ENCODE results near the gene HKDC1.

The HKDC1 gene

DNA sequence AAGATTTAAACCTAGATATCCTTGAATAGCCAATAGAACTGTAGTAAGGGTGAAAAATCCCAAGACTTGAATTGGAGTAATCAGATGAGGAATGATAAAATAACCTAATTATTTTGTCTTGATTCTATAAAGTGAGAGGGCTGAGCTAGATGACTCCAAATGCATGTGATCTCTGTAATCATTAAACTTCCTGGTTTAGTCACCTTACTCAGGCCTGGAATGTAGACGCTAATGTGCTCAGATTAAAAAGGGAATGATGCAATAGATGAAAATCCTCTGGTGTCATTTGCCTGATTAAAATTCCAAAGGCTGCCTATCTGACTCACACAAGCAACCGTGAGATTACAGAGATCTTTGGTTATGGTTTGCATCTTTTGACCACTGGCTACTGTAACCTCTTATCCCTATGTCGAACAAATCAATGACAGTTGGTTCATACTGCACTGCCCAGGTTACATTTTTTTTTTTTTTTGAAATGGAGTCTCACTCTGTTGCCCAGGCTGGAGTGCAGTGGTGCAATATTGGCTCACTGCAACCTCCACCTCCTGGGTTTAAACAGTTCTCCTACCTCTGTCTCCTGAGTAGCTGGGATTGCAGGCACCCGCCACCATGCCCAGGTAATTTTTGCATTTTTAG lies 2.9 kb upstream of the HKDC1 start (continued):
- 0 out of 2 replicates have a peak, but pooled peaks have one; percentile 32 for TF ChIP-seq ZNF843 (tag by site-specific recombination; IDR thresholded peaks at IDR 0.05)
- no peak for TF ChIP-seq KLF1 (tag by site-specific recombination; IDR thresholded peaks at IDR 0.05)
- no peak for TF ChIP-seq ZNF350 (tag by site-specific recombination; IDR thresholded peaks at IDR 0.05)
- no peak for TF ChIP-seq ZNF747 (tag by site-specific recombination; IDR thresholded peaks at IDR 0.05)
- no peak for TF ChIP-seq SETDB1 (IDR thresholded peaks at IDR 0.05; ENCODE audit: insufficient read length, low read length)
- no peak for TF ChIP-seq MZF1 (tag by site-specific recombination; IDR thresholded peaks at IDR 0.05; ENCODE audit: borderline replicate concordance)
- no peak for TF ChIP-seq ZNF585B (tag by site-specific recombination; IDR thresholded peaks at IDR 0.05)
- TF ChIP-seq BCL11A (tag by site-specific recombination; IDR thresholded peaks at IDR 0.05; ENCODE audit: low read depth): peak; percentile 63; the same call in 1 of the 2 replicates
- no peak for TF ChIP-seq ZNF16 (tag by site-specific recombination; IDR thresholded peaks at IDR 0.05; ENCODE audit: low read depth)
- TF ChIP-seq ZNF266 (tag by site-specific recombination; IDR thresholded peaks at IDR 0.05; ENCODE audit: low read depth): no peak
- TF ChIP-seq ZNF48 (tag by site-specific recombination; IDR thresholded peaks at IDR 0.05): no peak
- TF ChIP-seq ZNF211 (tag by site-specific recombination; IDR thresholded peaks at IDR 0.05; ENCODE audit: low read depth): no peak
- no peak for TF ChIP-seq ZNF174 (tag by site-specific recombination; IDR thresholded peaks at IDR 0.05)
- TF ChIP-seq, protein P1, sequence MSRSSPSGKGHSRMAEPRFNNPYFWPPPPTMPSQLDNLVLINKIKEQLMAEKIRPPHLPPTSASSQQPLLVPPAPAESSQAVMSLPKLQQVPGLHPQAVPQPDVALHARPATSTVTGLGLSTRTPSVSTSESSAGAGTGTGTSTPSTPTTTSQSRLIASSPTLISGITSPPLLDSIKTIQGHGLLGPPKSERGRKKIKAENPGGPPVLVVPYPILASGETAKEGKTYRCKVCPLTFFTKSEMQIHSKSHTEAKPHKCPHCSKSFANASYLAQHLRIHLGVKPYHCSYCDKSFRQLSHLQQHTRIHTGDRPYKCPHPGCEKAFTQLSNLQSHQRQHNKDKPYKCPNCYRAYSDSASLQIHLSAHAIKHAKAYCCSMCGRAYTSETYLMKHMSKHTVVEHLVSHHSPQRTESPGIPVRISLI (tag by site-specific recombination; IDR thresholded peaks at IDR 0.05): no peak
- peak; percentile 60; the same call in 1 of the 2 replicates for TF ChIP-seq ZNF10 (tag by site-specific recombination; IDR thresholded peaks at IDR 0.05)
- TF ChIP-seq BCL11B (tag by site-specific recombination; IDR thresholded peaks at IDR 0.05; ENCODE audit: low read depth): no peak
- TF ChIP-seq GLIS1 (tag by site-specific recombination; IDR thresholded peaks at IDR 0.05): no peak
- no peak for TF ChIP-seq GLIS2 (tag by site-specific recombination; IDR thresholded peaks at IDR 0.05)
- no peak for TF ChIP-seq ZNF830 (tag by site-specific recombination; IDR thresholded peaks at IDR 0.05; ENCODE audit: low read depth)
- TF ChIP-seq ZNF600 (tag by site-specific recombination; IDR thresholded peaks at IDR 0.05): peak; percentile 64; the same call in 1 of the 2 replicates
- peak; percentile 19; the same call in 1 of the 2 replicates for TF ChIP-seq GFI1B (tag by site-specific recombination; IDR thresholded peaks at IDR 0.05)
- peak; percentile 6; the same call in 1 of the 2 replicates for TF ChIP-seq SCRT2 (tag by site-specific recombination; IDR thresholded peaks at IDR 0.05)
- peak; percentile 91 for TF ChIP-seq SP7 (tag by site-specific recombination; IDR thresholded peaks at IDR 0.05)
- TF ChIP-seq ZNF548 (tag by site-specific recombination; IDR thresholded peaks at IDR 0.05): no peak
- no peak for TF ChIP-seq ZNF626 (tag by site-specific recombination; IDR thresholded peaks at IDR 0.05)
- TF ChIP-seq, protein P2, sequence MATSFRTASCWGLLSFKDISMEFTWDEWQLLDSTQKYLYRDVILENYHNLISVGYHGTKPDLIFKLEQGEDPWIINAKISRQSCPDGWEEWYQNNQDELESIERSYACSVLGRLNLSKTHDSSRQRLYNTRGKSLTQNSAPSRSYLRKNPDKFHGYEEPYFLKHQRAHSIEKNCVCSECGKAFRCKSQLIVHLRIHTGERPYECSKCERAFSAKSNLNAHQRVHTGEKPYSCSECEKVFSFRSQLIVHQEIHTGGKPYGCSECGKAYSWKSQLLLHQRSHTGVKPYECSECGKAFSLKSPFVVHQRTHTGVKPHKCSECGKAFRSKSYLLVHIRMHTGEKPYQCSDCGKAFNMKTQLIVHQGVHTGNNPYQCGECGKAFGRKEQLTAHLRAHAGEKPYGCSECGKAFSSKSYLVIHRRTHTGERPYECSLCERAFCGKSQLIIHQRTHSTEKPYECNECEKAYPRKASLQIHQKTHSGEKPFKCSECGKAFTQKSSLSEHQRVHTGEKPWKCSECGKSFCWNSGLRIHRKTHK (tag by site-specific recombination; IDR thresholded peaks at IDR 0.05): 0 out of 2 replicates have a peak, but pooled peaks have one; percentile 5
- TF ChIP-seq ZNF677 (tag by site-specific recombination; IDR thresholded peaks at IDR 0.05): no peak
- TF ChIP-seq, protein P3, sequence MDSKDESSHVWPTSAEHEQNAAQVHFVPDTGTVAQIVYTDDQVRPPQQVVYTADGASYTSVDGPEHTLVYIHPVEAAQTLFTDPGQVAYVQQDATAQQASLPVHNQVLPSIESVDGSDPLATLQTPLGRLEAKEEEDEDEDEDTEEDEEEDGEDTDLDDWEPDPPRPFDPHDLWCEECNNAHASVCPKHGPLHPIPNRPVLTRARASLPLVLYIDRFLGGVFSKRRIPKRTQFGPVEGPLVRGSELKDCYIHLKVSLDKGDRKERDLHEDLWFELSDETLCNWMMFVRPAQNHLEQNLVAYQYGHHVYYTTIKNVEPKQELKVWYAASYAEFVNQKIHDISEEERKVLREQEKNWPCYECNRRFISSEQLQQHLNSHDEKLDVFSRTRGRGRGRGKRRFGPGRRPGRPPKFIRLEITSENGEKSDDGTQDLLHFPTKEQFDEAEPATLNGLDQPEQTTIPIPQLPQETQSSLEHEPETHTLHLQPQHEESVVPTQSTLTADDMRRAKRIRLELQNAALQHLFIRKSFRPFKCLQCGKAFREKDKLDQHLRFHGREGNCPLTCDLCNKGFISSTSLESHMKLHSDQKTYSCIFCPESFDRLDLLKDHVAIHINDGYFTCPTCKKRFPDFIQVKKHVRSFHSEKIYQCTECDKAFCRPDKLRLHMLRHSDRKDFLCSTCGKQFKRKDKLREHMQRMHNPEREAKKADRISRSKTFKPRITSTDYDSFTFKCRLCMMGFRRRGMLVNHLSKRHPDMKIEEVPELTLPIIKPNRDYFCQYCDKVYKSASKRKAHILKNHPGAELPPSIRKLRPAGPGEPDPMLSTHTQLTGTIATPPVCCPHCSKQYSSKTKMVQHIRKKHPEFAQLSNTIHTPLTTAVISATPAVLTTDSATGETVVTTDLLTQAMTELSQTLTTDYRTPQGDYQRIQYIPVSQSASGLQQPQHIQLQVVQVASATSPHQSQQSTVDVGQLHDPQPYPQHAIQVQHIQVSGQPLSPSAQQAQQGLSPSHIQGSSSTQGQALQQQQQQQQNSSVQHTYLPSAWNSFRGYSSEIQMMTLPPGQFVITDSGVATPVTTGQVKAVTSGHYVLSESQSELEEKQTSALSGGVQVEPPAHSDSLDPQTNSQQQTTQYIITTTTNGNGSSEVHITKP (tag by site-specific recombination; IDR thresholded peaks at IDR 0.05): peak; percentile 69
- no peak; the same call in 1 of the 2 replicates for TF ChIP-seq WT1 (tag by site-specific recombination; IDR thresholded peaks at IDR 0.05)
- TF ChIP-seq, protein P4, sequence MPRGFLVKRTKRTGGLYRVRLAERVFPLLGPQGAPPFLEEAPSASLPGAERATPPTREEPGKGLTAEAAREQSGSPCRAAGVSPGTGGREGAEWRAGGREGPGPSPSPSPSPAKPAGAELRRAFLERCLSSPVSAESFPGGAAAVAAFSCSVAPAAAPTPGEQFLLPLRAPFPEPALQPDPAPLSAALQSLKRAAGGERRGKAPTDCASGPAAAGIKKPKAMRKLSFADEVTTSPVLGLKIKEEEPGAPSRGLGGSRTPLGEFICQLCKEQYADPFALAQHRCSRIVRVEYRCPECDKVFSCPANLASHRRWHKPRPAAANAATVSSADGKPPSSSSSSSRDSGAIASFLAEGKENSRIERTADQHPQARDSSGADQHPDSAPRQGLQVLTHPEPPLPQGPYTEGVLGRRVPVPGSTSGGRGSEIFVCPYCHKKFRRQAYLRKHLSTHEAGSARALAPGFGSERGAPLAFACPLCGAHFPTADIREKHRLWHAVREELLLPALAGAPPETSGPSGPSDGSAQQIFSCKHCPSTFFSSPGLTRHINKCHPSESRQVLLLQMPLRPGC (tag by site-specific recombination; IDR thresholded peaks at IDR 0.05): peak; percentile 99
- TF ChIP-seq ZBTB17 (tag by site-specific recombination; IDR thresholded peaks at IDR 0.05): peak; percentile 98
- 0 out of 2 replicates have a peak, but pooled peaks have one; percentile 3 for TF ChIP-seq ZNF785 (tag by site-specific recombination; IDR thresholded peaks at IDR 0.05)
- TF ChIP-seq, protein P5, sequence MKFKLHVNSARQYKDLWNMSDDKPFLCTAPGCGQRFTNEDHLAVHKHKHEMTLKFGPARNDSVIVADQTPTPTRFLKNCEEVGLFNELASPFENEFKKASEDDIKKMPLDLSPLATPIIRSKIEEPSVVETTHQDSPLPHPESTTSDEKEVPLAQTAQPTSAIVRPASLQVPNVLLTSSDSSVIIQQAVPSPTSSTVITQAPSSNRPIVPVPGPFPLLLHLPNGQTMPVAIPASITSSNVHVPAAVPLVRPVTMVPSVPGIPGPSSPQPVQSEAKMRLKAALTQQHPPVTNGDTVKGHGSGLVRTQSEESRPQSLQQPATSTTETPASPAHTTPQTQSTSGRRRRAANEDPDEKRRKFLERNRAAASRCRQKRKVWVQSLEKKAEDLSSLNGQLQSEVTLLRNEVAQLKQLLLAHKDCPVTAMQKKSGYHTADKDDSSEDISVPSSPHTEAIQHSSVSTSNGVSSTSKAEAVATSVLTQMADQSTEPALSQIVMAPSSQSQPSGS (tag by site-specific recombination; IDR thresholded peaks at IDR 0.05; ENCODE audit: low read depth): peak; percentile 89
